Medulla oblongata (tissue), 1 donor: ENCODE measurements around the gene TTLL5.
A peak's percentile ranks its signal among the peaks of the same experiment; 100 is the strongest.

Source experiments
- DNase-seq: peaks from one replicate; pipeline ENCODE4 v3.0.0-alpha.2; 2015; ENCODE audit errors: extremely low spot score

Gene TTLL5

GRCh38 chr14:75794615-75795038 lies 133.6 kb downstream of the TTLL5 start:
- DNase-seq: peak; percentile 65

- DNase-seq: no peak
Observed at GRCh38 chr14:75800792-75801191, 139.7 kb downstream of the TTLL5 start.

- no peak for DNase-seq
Observed at GRCh38 chr14:75802486-75802885, 141.4 kb downstream of the TTLL5 start.

- no peak for DNase-seq
Observed at GRCh38 chr14:75803765-75804164, 142.7 kb downstream of the TTLL5 start.

GRCh38 chr14:75804570-75805275 lies 143.7 kb downstream of the TTLL5 start:
- no peak for DNase-seq

- no peak for DNase-seq
Observed at GRCh38 chr14:75805646-75806045, 144.6 kb downstream of the TTLL5 start.

- DNase-seq: no peak
Observed at GRCh38 chr14:75806352-75806832, 145.3 kb downstream of the TTLL5 start.

GRCh38 chr14:75807667-75808360 lies 146.8 kb downstream of the TTLL5 start:
- DNase-seq: no peak

GRCh38 chr14:75811136-75811829 lies 150.2 kb downstream of the TTLL5 start:
- no peak for DNase-seq

- DNase-seq: no peak
Observed at GRCh38 chr14:75811872-75812499, 150.9 kb downstream of the TTLL5 start.

- no peak for DNase-seq
Observed at GRCh38 chr14:75812622-75813021, 151.6 kb downstream of the TTLL5 start.

- DNase-seq: no peak
Observed at GRCh38 chr14:75820761-75821160, 159.7 kb downstream of the TTLL5 start.

GRCh38 chr14:75821831-75822521 lies 160.9 kb downstream of the TTLL5 start:
- no peak for DNase-seq

- DNase-seq: no peak
Observed at GRCh38 chr14:75822522-75823141, 161.6 kb downstream of the TTLL5 start.

- no peak for DNase-seq
Observed at GRCh38 chr14:75823334-75823733, 162.3 kb downstream of the TTLL5 start.

GRCh38 chr14:75824318-75824717 lies 163.3 kb downstream of the TTLL5 start:
- DNase-seq: no peak

GRCh38 chr14:75825147-75825592 lies 164.1 kb downstream of the TTLL5 start:
- DNase-seq: no peak

- DNase-seq: no peak
Observed at GRCh38 chr14:75826599-75826998, 165.6 kb downstream of the TTLL5 start.

GRCh38 chr14:75827331-75827730 lies 166.3 kb downstream of the TTLL5 start:
- DNase-seq: no peak

GRCh38 chr14:75829316-75829715 lies 168.3 kb downstream of the TTLL5 start:
- DNase-seq: no peak

GRCh38 chr14:75831455-75831854 lies 170.4 kb downstream of the TTLL5 start:
- no peak for DNase-seq
